Natural killer cell (primary cell): ENCODE results near the gene HEY2. TPM values are rescaled to one million over a fixed set of nuclear protein-coding genes. Genes with fewer than 3 reads are reported as not detected.

Source experiments
- ATAC-seq, 3 donors: fragments of 150-1000 bp in 2 of 3; fragments of 200-7000 bp in 1 of 3; cut with Tn5 transposase; 1 replicate in 1 of 3; 2 replicates in 2 of 3; pipeline ENCODE4 v1.10.0; 2021; ENCODE audit warnings: mild to moderate bottlenecking in 2 of 3, moderate library complexity in 2 of 3
- DNase-seq, 2 donors: peaks; one replicate each; pipeline versions ENCODE4 v3.0.0 to v3.0.0-alpha.2; 2013 to 2021; ENCODE audit warnings: mixed read lengths in 1 of 2
- H3K27ac ChIP-seq: one replicate; pipeline ENCODE4 v1.5.1; 2013; ENCODE audit warnings: mild to moderate bottlenecking, low read length
- H3K27me3 ChIP-seq: one replicate; pipeline ENCODE4 v1.6.1; 2013; ENCODE audit warnings: low read length; ENCODE audit not compliant: control insufficient read depth, insufficient read depth
- H3K36me3 ChIP-seq: one replicate; pipeline ENCODE4 v1.6.1; 2013; ENCODE audit warnings: low read length; ENCODE audit not compliant: control insufficient read depth, insufficient read depth
- H3K4me1 ChIP-seq: one replicate; pipeline ENCODE4 v1.6.1; 2013; ENCODE audit warnings: low read length; ENCODE audit not compliant: control insufficient read depth, insufficient read depth
- H3K4me3 ChIP-seq: one replicate; pipeline ENCODE4 v1.5.1; 2013; ENCODE audit warnings: low read length
- H3K9me3 ChIP-seq: one replicate; pipeline ENCODE4 v1.6.1; 2013; ENCODE audit warnings: low read length; ENCODE audit not compliant: control insufficient read depth, insufficient read depth
- H3K27ac Mint-ChIP-seq, 2 donors: one replicate each; pipeline ENCODE4 v1.8.0; 2022; ENCODE audit warnings: mild to moderate bottlenecking in 2 of 2, mixed read lengths in 2 of 2, moderate library complexity in 1 of 2
- H3K27me3 Mint-ChIP-seq, 2 donors: one replicate each; pipeline ENCODE4 v1.8.0; 2022; ENCODE audit warnings: low read depth in 2 of 2, mixed read lengths in 2 of 2
- H3K36me3 Mint-ChIP-seq: one replicate; pipeline ENCODE4 v1.8.0; 2022; ENCODE audit warnings: mixed read lengths
- H3K4me1 Mint-ChIP-seq, 2 donors: one replicate each; pipeline ENCODE4 v1.8.0; 2022; ENCODE audit warnings: mixed read lengths in 2 of 2
- H3K4me3 Mint-ChIP-seq: one replicate; pipeline ENCODE4 v1.8.0; 2022; ENCODE audit warnings: mild to moderate bottlenecking, moderate library complexity, mixed read lengths
- H3K9me3 Mint-ChIP-seq, 2 donors: one replicate each; pipeline ENCODE4 v1.8.0; 2022; ENCODE audit warnings: mixed read lengths in 2 of 2
- WGBS: methylation state at CpG from one replicate; pipeline ENCODE4 v1.1.7; 2013; ENCODE audit warnings: missing lambda C conversion rate; ENCODE audit not compliant: insufficient coverage; 5-methylcytosine and 5-hydroxymethylcytosine counted together
- intact Hi-C: fragments of 100-400 bp; cut with micrococcal nuclease; formaldehyde crosslinking; loops from one replicate; pipeline ENCODE4 v1.14.2; 2022
- total RNA-seq, 4 donors: library from RNA; stranded (reverse); fragments of 120-200 nt in 1 of 4; gene quantifications; one replicate each; pipeline versions ENCODE4 v1.2.3 to v1.2.4, GENCODE V29; 2013 to 2022
- TF ChIP-seq, protein P1 (sequence below): fragments of 200-600 bp; IDR thresholded peaks from one replicate; pipeline ENCODE4 v1.8.0; 2022; ENCODE audit warnings: antibody characterized with exemption

Gene HEY2
- total RNA-seq, 3 donors from 2014 or later (not counting 1 experiment from before 2014, with no cell fraction given) = 0.66 to 0.93 (median 0.73) TPM

DNA sequence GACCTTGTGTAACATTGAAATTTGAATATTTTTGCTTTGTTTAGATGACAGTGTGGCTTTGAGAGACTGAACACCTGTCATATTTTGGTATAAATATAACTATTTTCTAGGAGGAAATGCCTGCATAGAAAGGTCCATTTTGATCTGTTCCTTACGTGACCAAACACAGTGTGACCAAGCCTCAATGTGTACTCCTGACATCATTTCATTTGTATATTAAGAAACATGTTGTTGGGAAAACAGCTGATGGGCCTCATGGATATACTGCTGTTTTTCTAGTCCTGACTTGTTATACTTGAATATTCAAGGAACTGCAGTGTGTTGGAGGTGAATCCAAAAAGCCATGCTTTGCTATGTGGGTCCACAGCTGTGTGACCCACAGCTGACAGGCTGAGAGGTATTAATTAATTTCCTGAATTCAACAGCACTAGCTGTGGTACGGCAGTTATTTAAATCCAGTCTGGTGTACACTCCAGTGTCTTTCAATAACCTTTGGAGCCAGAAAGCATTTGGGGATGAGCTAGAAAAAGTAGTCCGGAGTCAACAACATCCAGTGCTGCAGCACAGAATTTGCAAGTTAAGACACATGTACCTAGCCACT is 60.2 kb downstream of the HEY2 start:
- TF ChIP-seq, protein P1, sequence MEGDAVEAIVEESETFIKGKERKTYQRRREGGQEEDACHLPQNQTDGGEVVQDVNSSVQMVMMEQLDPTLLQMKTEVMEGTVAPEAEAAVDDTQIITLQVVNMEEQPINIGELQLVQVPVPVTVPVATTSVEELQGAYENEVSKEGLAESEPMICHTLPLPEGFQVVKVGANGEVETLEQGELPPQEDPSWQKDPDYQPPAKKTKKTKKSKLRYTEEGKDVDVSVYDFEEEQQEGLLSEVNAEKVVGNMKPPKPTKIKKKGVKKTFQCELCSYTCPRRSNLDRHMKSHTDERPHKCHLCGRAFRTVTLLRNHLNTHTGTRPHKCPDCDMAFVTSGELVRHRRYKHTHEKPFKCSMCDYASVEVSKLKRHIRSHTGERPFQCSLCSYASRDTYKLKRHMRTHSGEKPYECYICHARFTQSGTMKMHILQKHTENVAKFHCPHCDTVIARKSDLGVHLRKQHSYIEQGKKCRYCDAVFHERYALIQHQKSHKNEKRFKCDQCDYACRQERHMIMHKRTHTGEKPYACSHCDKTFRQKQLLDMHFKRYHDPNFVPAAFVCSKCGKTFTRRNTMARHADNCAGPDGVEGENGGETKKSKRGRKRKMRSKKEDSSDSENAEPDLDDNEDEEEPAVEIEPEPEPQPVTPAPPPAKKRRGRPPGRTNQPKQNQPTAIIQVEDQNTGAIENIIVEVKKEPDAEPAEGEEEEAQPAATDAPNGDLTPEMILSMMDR = no peak
- ATAC-seq (no peak), DNase-seq (no peak)
- no peak overlapping the region for H3K27ac ChIP-seq
- peaks cover 20% of the 10 kb centered on the region for H3K4me1 ChIP-seq
- H3K4me3 Mint-ChIP-seq = no peak overlapping the region
- peaks cover 3% of the 10 kb centered on the region for H3K36me3 ChIP-seq
- intact Hi-C loops = no loop called here
- no peaks in the 10 kb centered on the region for H3K36me3 Mint-ChIP-seq
- no peaks in the 10 kb centered on the region for H3K27me3 Mint-ChIP-seq
- WGBS = 87% methylated on average over 3 of the region's 3 CpGs
- no peak overlapping the region for H3K4me3 ChIP-seq
- H3K27ac Mint-ChIP-seq = no peak overlapping the region
- no peaks in the 10 kb centered on the region for H3K9me3 Mint-ChIP-seq
- no peaks in the 10 kb centered on the region for H3K9me3 ChIP-seq
- no peaks in the 10 kb centered on the region for H3K27me3 ChIP-seq
- peaks cover 57 to 76% of the 10 kb centered on the region in 2 donors for H3K4me1 Mint-ChIP-seq

DNA sequence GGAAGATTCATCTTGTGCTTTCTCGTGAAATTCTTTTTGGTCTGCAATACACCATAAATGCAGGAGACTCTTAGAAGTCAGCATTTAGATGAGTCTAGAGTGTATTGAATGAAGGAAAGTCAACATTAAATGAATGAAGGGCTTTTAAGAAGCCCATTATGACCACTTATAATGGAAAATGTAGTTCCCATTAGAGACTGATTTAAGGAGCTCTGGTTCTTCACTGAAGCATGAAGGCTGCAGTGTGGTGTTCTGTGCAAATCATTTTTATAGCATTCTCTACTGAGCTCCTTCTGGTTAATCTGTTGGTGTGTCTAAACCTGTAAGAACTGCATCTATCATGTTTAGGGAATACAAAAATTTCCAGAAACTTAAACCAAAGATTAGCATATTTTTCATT is 61.0 kb downstream of the HEY2 start:
- H3K9me3 ChIP-seq = no peaks in the 10 kb centered on the region
- H3K36me3 ChIP-seq = peaks cover 5% of the 10 kb centered on the region
- DNase-seq = no peak
- intact Hi-C loops = no loop called here
- H3K4me3 ChIP-seq = no peak overlapping the region
- ATAC-seq = no peak
- no peak overlapping the region for H3K27ac ChIP-seq
- H3K9me3 Mint-ChIP-seq = no peaks in the 10 kb centered on the region
- no peak overlapping the region for H3K4me3 Mint-ChIP-seq
- no peaks in the 10 kb centered on the region for H3K27me3 ChIP-seq
- H3K4me1 ChIP-seq = peaks cover 20% of the 10 kb centered on the region
- TF ChIP-seq, protein P1 = no peak
- H3K27ac Mint-ChIP-seq = no peak overlapping the region
- H3K27me3 Mint-ChIP-seq = no peaks in the 10 kb centered on the region
- H3K4me1 Mint-ChIP-seq = peaks cover 57 to 82% of the 10 kb centered on the region in 2 donors
- WGBS = 80% methylated on average over 1 of the region's 1 CpG
- H3K36me3 Mint-ChIP-seq = no peaks in the 10 kb centered on the region

Other genes with a start within 250 kb of the HEY2 start
- 10 to 100 TPM; 37.3 to 66.6 (median 56.8) TPM for gene NCOA7, start 41.3 kb downstream of the HEY2 start, total RNA-seq
- gene HINT3, start 207.1 kb downstream of the HEY2 start, total RNA-seq = 10 to 100 TPM in 2 of 3 donors, 1 to 10 TPM in 1; 9.7 to 10.5 (median 10.3) TPM
- 10 to 100 TPM; 12.2 to 16.6 (median 12.7) TPM for gene TRMT11, start 236.9 kb downstream of the HEY2 start, total RNA-seq